HG03521 (cell line): ENCODE data around the gene SLC9A4.

Experiments used
- ATAC-seq: cut with Tn5 transposase; IDR thresholded peaks from one replicate; pipeline ENCODE4 v1.9.1; 2021; ENCODE audit warnings: mild to moderate bottlenecking, moderate library complexity; ENCODE audit not compliant: unreplicated experiment

Gene SLC9A4

DNA sequence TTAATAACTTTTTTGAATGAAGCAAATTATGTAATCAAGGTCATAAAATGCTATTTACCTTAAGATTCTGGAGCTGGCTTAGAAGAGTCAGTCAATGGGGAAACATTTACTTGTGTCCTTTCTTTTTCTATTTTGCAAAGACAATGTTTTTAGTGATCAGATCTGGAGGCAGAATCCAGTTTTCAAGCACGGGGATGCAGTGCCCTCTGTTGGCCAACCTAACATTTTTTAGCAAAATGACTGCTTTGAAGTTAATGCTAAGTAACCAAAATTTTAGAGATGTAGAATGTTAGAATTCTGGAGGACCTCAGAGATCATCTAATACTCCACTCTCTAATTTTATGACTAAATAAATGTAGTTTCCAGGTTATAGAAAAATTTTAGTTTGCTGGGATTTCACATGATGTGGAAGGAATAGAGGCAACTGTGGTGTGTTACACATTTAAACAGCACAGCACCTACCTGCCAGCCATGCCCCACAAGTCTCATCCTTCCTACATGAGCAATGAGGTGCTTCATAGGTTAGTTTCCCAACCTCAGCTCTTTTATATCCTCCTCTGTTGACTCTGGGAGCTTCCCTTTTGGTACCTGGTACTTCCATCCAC is 23.6 kb upstream of the SLC9A4 start:
- no peak for ATAC-seq

DNA sequence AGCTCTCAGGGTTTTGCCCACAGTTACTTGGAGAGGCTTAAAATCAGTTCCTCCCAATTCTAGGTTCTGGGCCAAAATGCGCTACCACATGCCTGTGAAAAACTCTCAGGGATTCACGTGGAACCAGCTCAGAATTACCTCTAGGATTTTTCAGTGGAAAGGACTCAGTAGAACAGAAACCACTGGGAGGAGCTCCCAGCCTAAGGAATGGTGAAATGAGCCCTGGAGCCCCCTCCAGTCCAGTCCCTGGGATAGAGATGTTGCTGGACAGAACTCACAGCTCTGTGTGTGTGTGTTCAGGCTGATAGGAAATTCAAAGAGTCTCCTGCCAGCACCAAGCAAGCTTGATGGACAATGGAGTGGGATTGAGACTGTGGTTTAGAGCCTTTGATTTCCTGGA is 21.1 kb upstream of the SLC9A4 start:
- ATAC-seq = no peak

DNA sequence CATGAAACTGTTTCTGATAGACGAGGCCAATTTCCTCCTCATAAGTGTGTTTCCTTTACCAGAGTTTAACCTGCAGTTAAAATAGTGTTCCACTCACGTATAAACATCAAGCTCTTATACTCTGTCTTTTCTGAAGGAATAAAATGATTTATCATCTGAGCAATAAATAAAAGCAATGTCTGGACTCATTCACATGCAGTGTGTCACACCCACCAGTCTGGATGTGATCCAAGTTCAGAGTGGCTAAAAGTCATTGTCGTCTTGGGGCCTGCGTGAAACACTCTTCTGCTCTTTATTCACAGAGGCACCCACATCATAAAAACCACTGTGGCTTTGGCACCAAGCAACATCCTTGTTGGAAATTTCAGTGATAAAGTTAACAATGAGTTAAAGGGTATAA is 19.5 kb upstream of the SLC9A4 start:
- ATAC-seq = no peak

DNA sequence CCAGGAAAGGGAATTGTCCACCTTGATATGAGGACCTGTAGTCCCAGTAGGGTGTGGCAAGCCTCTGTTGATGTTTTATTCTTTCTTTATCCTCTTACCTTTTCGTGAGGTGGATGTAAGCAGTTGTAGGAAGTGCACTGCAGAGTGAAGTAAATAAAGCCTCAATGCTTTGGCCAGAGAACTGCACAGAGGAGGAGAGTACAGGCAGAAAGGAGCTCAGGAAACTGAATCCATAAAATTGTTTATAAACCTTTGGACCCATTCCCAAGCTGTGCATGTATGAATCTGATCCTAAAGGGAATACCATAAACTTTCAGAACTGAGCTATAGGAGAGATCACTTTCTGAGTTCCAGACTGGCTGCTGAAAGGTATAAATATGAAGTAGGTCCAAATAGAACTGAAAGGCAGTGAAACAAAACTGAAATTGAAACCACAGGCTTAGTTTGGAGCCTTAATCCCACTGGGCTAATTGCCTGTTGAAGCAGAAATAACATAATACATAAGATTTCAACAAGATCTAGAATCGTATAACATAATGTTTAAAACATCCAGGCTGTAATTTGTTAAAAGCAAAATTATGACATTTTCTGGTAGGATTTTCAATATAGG is 17.9 kb upstream of the SLC9A4 start:
- ATAC-seq = no peak

DNA sequence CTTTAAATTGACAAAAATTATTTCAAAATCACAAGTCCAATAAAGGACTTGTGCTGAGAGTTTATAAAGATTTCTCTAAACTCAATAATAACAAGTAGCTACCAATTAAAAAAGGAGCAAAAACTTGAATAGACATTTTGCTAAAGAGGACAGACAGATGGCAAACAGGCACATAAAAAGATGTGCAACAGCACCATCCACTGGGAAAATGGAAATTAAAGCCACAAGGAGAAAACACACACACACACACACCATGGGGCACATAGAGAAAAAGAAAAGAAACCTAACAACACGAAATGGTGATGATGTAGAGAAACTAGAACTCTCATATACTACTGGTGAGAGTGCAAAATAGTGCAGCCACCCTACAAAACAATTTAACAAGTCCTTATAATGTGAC is 12.6 kb upstream of the SLC9A4 start:
- no peak for ATAC-seq

DNA sequence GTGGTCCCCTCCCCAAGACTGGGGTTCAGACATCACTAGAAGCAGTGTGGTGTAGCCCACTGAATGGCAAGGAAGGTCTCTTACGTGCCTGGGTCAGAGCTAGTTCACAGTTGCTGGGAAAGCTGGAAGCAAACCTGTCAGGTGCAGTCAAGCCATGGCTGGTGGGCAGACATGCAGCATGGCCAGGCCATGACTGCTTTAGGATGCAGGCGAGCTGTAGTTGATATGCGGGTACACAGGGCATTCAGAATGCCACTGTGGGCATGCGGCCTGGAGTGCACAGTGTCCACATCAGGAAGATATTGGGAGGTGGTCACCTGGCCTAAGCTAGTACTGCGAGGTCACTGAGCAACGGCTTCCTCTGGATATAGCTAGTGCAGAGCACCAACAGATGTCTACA is 11.8 kb upstream of the SLC9A4 start:
- no peak for ATAC-seq

DNA sequence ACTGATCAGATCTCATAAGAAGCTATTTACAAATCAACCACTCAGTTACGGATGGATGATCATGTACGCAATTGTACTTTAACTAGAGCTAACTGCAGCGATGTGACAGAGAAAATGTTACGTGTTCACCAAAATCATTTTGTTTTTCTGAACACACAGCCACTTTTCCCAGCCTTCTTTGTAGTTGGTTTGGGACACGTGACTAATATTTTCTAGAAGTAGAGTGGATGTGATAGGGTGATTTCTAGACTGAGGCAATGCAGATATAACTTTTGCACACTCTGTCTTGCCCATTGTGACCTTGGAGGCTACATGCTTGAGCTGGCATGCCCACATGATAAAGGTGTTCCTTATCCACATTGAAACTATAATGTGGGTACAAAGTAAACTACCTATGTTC is 9.9 kb upstream of the SLC9A4 start:
- ATAC-seq = no peak

DNA sequence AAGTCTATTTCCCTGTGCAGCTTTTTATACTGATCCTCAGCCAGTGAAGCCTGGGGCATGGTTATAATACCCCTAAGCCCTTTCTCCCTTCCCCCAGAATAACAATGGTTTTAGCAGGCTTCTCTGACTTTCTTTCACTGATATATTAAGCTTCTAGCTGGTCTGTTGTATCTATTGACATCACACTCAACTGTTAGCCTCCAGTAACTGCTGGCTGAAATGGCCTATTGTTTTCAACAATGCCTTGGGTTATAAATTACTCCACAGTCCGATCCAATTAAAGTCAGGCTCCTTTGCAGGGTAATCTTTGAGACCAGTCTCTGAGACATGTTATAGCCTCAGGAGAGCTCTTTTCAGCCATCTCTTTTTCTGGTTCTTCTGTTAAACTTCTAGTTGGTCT is 2.9 kb upstream of the SLC9A4 start:
- ATAC-seq = no peak

DNA sequence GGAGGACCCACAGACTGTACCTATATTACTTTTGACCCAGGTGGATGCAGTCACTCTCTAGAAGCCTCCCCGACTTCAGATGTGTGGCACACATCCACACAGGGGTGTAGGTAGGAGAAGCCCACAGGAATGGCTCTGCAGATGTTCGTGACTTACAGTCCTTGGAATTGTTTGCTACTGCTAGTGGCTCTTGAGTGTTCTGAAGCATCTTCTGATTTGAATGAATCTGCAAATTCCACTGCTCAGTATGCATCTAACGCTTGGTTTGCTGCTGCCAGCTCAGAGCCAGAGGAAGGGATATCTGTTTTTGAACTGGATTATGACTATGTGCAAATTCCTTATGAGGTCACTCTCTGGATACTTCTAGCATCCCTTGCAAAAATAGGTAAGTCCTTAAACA is 605 bp downstream of the SLC9A4 start:
- no peak for ATAC-seq

DNA sequence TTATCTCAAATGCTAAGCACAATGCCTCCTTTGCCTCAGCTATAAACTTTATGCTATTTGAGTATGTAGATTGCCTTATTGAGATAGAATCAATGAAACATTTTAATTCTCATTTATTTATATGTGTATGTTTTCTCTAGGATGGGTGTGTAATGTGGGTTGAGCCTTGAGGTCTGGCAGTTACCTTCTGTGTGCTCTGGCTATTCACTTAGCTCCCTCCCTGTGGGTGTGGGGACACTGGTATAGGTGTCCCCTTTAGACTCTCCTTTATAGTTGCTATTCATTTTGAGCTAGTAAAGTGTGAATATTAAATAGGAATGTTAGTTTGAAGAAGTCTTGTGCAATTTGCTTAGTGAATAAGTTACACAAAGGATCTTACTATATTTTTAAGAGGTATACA is 1.8 kb downstream of the SLC9A4 start:
- no peak for ATAC-seq

DNA sequence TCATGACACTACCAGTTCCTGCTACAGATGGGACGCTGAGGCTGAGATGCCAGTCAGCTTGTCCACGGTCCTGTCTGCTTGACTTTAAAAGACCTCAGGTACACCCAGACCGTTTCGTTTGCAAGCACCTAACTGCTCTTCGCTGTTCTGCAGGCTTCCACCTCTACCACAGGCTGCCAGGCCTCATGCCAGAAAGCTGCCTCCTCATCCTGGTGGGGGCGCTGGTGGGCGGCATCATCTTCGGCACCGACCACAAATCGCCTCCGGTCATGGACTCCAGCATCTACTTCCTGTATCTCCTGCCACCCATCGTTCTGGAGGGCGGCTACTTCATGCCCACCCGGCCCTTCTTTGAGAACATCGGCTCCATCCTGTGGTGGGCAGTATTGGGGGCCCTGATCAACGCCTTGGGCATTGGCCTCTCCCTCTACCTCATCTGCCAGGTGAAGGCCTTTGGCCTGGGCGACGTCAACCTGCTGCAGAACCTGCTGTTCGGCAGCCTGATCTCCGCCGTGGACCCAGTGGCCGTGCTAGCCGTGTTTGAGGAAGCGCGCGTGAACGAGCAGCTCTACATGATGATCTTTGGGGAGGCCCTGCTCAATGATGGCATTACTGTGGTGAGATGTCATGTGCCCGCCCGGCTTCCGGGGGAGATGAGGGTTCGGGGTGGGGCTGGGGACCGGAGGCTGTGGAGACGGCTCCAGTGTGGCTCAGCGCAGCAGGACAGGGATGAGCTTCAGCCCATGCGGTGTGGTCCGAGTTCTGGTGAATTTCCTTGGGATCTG is 5.9 kb downstream of the SLC9A4 start:
- no peak for ATAC-seq

DNA sequence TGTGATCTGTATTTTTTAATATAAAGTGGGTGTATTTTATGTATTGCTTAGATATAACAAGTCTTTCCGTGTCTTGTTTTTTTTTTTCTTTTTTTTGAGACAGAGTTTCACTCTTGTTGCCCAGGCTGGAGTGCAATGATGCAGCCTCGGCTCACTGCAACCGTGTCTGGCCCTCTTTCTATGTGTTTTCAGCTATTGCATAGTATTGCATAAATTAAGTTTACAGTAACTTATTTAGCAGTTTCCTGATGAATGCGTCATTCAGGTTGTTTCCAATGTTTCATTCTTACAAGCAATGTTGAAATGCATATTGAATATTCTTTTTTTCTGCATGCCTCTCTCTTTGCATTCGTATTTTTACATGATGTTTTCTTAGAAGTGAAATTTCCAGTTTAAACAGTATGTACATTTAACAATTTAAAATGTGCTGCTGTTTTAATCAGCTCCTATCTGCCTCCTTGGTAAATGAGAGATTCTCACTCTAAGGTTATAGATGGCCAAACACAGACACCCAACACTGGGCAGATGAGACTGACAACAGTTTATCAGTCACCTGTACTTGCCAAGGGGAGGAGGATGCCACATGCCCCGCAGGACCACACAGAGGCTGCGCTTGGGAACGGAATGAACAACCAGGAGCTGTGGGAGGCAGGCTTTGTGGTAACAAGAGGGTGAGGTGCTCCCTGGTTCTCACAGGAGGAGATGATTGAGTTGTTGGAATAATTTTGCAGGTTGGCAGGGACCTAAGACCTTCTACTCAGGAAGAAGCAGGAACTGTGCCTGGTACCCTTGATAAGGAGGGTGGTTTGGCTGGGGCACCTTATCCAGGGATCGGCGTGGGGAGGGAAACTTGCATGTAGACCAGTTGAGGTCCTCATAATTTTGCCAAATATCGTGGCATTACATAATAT is 7.5 kb downstream of the SLC9A4 start:
- no peak for ATAC-seq

DNA sequence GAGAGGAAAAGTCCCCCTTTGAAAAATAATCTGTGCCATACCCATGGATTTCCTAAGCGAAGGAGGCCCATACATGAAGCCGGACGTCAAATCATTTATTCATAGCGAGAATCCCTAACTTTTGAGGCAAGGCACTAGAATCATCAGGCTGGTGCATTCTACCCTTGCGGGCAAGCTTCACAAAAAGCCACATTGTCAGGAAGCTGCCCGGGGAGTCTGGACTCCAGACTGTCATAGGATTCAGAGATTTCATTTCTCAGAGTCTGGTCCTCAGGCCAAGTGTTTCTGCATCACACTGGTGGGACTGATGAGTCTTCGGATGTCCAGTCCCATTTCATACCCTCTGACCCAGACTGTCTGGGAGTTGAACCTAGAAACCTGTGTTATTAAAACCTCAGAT is 8.9 kb downstream of the SLC9A4 start:
- ATAC-seq = no peak

DNA sequence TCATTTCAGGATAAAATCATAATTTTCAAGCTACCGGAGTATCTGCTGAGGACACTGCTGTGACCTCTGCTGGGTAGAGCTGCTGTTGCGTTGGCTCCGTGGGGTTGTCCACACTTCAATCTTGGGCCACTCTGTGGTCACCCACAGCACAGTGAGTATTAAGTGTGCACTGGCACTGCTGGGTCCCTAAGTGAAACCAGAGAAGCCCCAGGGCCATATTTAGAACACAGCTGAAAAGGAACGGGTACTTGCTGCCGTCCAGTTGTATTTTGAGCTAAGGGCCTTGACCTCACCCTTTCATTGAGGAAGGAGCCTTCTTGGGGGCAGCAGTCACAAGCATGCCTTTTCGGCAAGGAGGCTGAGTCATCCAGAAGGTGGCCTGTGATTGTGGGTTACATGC is 10.1 kb downstream of the SLC9A4 start:
- ATAC-seq = no peak

DNA sequence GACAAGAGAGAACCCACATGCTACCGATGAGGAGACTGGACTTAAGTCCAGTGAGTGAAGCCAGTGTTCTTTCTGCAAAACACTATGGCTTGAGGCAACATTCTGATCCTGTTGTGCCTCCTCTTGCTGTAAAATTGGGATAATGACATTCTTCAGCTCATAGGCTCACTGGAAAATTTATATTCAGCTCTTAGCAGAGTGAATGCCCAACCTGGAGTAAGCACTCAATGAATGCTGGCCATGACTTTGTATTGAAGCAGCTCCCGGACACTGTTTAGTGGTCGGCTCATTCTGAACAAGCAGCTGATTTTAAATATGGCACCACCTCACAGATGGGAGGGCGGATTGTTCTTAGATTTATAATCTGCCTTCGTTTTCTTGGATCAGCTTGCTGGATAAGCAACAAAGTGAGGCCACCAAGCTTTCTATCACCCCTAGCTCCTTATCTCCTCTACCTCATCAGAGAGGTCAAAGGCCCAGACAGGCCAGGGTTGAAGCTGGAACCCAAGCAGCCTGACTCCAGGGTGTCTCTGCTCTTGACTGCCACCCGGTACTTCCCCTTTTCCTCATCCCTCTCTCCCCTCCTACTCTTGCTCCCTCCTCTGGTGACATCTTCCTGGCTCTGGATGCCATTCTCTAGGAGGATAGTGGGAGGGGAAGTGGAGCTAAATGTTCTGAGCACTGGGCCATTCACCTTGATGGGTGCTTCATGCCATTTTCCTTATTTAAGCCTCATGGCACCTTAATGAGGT is 11.5 kb downstream of the SLC9A4 start:
- no peak for ATAC-seq

DNA sequence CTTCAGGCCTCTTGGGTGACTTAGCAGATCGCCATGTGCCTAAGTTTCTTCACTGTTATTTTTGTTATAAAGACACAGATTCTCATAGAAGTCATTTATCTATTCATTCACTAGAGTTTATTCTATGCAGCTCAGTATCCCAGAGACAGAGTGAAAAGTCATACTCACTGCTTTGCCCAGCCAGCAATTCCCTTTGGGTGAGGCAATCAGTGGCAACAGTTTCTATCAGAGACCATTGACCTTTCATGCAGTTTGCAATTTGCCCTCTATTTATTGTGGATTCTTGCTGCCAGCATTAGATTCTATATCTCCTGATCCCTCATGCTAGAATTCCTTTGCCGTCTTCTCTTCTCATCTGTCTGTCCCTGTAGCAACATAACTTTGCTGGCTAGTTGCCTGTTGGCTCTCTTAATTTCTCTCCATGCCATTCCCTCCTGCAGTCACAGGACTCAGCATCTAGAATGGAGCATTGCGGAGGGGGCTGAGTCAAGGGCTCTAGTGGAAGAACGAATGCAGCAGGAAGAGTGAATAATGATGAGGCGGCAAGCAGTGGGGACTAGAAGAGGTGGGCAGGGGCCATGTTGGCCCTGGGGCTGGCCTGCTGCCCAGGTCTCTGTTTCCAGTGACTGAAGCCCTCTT is 12.2 kb downstream of the SLC9A4 start:
- no peak for ATAC-seq

DNA sequence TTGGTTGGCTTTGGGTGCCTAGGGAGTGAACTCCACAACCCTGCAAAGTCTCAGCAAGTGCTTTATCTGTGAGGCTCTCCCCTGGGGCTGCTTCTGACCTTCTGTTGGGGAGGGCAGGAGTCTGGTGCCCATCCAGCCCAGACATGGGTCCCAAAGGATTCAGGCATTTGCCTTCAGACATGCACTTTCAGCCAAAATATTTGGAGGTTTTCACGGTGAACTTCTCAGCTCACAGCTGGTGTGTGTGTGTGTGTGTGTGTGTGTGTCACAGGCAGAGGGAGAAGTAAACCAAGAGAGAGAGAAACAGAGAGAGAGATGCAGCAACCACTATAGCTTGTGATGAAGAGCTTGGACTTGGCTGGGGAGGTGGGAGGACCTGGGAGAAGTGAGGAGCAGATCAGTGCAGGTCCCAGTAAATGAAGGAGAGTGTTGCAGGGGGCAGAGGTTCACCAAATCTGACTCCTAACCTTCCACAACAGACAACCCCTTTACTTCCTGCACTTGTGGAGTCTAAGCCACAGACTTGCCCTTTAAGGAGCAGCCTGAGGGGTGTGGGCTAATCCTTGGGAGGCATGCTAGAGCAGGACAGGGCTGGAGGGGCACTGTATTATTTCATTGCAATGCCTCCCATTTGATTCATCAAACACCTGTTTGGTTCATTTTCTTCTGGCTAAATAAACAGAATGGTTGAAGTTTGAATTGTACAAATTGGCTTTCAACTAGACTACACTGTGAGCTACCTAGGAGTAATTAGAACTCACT is 14.1 kb downstream of the SLC9A4 start:
- no peak for ATAC-seq

DNA sequence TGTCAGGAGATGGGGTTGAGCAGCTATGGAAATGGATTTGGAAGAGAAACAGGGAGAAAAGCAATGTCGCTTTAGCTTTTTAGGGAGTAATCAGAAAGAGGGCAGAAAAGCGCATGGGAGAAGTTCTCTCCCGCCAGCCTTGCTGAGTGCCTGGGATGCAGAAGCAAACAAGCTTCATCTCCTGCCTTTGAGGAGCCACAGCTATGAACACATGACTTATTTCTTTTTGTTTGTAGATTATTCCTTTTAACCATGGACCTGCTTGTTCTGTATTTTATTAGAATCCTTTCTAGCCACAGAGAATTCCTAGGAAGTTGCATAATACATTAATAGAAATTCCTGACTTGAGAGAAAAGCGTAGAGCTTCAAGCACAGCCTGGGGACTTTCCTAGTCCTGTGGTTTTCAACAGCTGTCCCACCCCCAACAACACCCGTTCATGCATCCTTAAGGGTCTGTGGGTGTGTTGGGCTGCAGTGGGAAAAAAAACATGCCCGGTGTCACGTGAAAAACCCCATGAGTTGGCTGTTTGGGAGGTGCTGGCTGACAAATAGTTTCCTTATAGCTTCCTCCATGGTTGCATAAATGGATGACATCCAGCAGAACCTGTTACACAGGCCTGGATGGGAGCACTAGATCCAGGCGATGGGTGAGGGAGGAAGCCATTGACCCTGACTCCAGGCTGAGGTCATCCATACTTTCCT is 14.9 kb downstream of the SLC9A4 start:
- no peak for ATAC-seq

DNA sequence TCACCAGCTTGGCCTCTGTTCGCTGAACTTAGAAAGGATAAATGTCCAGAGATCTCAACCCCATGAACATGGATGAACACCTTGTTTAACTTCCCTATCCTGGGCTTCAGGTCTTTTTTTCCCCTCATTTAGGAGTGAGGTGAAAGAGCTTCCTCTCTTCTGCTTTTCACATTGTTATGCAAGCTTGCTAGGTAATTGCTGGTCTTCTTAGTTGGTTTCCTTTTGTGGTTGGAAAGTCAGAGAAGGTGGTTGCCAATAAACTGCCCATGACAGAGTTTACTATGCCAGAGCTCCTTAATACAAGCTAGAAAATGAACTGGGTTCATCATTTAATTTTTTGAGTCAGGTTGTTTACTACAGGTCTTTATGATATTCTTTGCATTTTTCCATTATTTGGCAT is 16.6 kb downstream of the SLC9A4 start:
- no peak for ATAC-seq
